ENCODE results near the gene PCDHB3.

The PCDHB3 gene

GRCh38 chr5:141077826-141078225, 22.4 kb upstream of the PCDHB3 start:
- no peaks in the 10 kb centered on the region for H3K4me1 ChIP-seq (ENCODE audit: control insufficient read depth, low read length)
- no peaks in the 10 kb centered on the region for H3K79me2 ChIP-seq (ENCODE audit: control insufficient read depth, low read length)
- H3K27ac ChIP-seq (ENCODE audit: low read depth, low read length): no peak overlapping the region
- no peaks in the 10 kb centered on the region for H3K9me2 ChIP-seq (replicated peaks; ENCODE audit: control insufficient read depth, low read length)
- H3K36me3 ChIP-seq (ENCODE audit: control insufficient read depth, low read length): no peaks in the 10 kb centered on the region
- no peaks in the 10 kb centered on the region for H3F3A ChIP-seq (ENCODE audit: control insufficient read depth, insufficient read depth)
- TF ChIP-seq EZH2phosphoT487 (IDR thresholded peaks at IDR 0.05; ENCODE audit: borderline replicate concordance, low read length): no peak
- TF ChIP-seq CTCF (IDR thresholded peaks at IDR 0.05; ENCODE audit: low read depth, low read length, poor library complexity, severe bottlenecking): no peak
- H3K27me3 ChIP-seq (ENCODE audit: control insufficient read depth, low read length): no peaks in the 10 kb centered on the region
- H3K4me2 ChIP-seq (ENCODE audit: low read length): no peak overlapping the region
- H3K4me3 ChIP-seq (ENCODE audit: low read length): no peak overlapping the region
- no peaks in the 10 kb centered on the region for H3K9me3 ChIP-seq (ENCODE audit: control insufficient read depth, insufficient read depth, low read length)
- no peaks in the 10 kb centered on the region for H4K20me1 ChIP-seq (ENCODE audit: control insufficient read depth, insufficient read depth, low read depth, low read length)

- H3K4me3 ChIP-seq (ENCODE audit: low read length): no peak overlapping the region
- no peaks in the 10 kb centered on the region for H3K9me2 ChIP-seq (replicated peaks; ENCODE audit: control insufficient read depth, low read length)
- H3K36me3 ChIP-seq (ENCODE audit: control insufficient read depth, low read length): no peaks in the 10 kb centered on the region
- no peak overlapping the region for H3K27ac ChIP-seq (ENCODE audit: low read depth, low read length)
- TF ChIP-seq EZH2phosphoT487 (IDR thresholded peaks at IDR 0.05; ENCODE audit: borderline replicate concordance, low read length) (no peak), CTCF (IDR thresholded peaks at IDR 0.05; ENCODE audit: low read depth, low read length, poor library complexity, severe bottlenecking) (no peak)
- H3K79me2 ChIP-seq (ENCODE audit: control insufficient read depth, low read length): no peaks in the 10 kb centered on the region
- H3K27me3 ChIP-seq (ENCODE audit: control insufficient read depth, low read length): peaks cover 2% of the 10 kb centered on the region; the same call in 1 of the 2 replicates
- H3K4me1 ChIP-seq (ENCODE audit: control insufficient read depth, low read length): no peaks in the 10 kb centered on the region
- H3K9me3 ChIP-seq (ENCODE audit: control insufficient read depth, insufficient read depth, low read length): no peaks in the 10 kb centered on the region
- no peak overlapping the region for H3K4me2 ChIP-seq (ENCODE audit: low read length)
- no peaks in the 10 kb centered on the region for H3F3A ChIP-seq (ENCODE audit: control insufficient read depth, insufficient read depth)
- no peaks in the 10 kb centered on the region for H4K20me1 ChIP-seq (ENCODE audit: control insufficient read depth, insufficient read depth, low read depth, low read length)
Measured at GRCh38 chr5:141082228-141082627, 18.0 kb upstream of the PCDHB3 start.

- Histone ChIP-seq H4K20me1 (ENCODE audit: control insufficient read depth, insufficient read depth, low read depth, low read length) (no peaks in the 10 kb centered on the region), H3K4me2 (ENCODE audit: low read length) (peak overlapping the region; percentile 44), H3F3A (ENCODE audit: control insufficient read depth, insufficient read depth) (no peaks in the 10 kb centered on the region), H3K9me3 (ENCODE audit: control insufficient read depth, insufficient read depth, low read length) (no peaks in the 10 kb centered on the region), H3K4me3 (ENCODE audit: low read length) (peak overlapping the region; percentile 52), H3K36me3 (ENCODE audit: control insufficient read depth, low read length) (no peaks in the 10 kb centered on the region), H3K4me1 (ENCODE audit: control insufficient read depth, low read length) (no peaks in the 10 kb centered on the region), H3K9me2 (replicated peaks; ENCODE audit: control insufficient read depth, low read length) (no peaks in the 10 kb centered on the region), H3K79me2 (ENCODE audit: control insufficient read depth, low read length) (no peaks in the 10 kb centered on the region), H3K27me3 (ENCODE audit: control insufficient read depth, low read length) (peaks cover 13% of the 10 kb centered on the region), H3K27ac (ENCODE audit: low read depth, low read length) (no peak overlapping the region)
- TF ChIP-seq CTCF (IDR thresholded peaks at IDR 0.05; ENCODE audit: low read depth, low read length, poor library complexity, severe bottlenecking): peak; percentile 36
- TF ChIP-seq EZH2phosphoT487 (IDR thresholded peaks at IDR 0.05; ENCODE audit: borderline replicate concordance, low read length): no peak
Measured at GRCh38 chr5:141084487-141084989, 15.7 kb upstream of the PCDHB3 start.
